ENCODE results near the gene ALDH8A1. TPM values are rescaled to one million over a fixed set of nuclear protein-coding genes. Genes with fewer than 3 reads are reported as not detected.

The ALDH8A1 gene, protein sequence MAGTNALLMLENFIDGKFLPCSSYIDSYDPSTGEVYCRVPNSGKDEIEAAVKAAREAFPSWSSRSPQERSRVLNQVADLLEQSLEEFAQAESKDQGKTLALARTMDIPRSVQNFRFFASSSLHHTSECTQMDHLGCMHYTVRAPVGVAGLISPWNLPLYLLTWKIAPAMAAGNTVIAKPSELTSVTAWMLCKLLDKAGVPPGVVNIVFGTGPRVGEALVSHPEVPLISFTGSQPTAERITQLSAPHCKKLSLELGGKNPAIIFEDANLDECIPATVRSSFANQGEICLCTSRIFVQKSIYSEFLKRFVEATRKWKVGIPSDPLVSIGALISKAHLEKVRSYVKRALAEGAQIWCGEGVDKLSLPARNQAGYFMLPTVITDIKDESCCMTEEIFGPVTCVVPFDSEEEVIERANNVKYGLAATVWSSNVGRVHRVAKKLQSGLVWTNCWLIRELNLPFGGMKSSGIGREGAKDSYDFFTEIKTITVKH
- total RNA-seq, result 3.3 TPM

DNA sequence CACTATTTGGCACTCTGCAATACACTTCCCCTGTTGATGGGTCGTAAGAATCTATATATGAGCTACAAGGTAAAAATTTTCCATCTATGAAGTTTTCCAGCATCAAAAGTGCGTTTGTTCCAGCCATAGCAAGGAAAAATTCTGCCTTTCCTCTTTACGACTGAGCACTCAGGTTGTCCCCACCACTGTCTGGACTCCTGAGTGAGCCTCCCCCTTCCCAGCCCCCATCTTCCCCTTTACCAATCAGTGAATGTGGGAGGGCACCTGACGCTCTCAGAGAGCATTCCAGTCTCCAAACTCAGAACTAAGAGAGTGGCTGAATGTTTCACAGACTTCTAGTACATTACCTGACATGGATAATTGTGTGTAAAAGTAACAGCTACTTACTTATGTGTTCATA, at the start of gene ALDH8A1:
ALDH8A1 (minus strand) TSS at position 175 of the 400 bp plus-strand sequence; CDS start at position 127, 48 bp downstream.
- intact Hi-C loops (cut with DNase I), result no loop called here
- ATAC-seq, result no peak

DNA sequence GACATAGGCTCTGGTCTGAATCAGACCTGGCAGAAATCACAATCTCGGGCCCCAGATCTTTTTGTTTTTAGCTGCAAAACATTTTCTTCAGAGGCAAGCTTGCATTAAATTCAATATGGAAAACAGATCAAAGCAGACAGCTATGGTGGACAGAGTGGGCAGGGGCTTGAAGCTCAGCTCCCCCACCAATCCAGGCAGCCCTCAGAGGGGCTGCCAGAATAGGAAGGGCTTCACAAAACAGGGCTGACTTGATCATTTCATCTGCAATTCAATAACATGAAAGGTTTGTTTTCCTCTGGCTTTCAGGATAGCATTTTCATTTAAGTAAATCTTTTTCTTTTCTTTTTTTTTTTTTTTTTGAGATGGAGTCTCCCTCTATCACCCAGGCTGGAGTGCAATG, 49.2 kb upstream of the ALDH8A1 start:
- no peak for DNase-seq (ENCODE audit: low spot score)
- intact Hi-C loops (cut with DNase I), result no loop called here
- no peak for ATAC-seq

More for the DNA sequence above, at the start of gene ALDH8A1:
- DNase-seq (ENCODE audit: low spot score), result no peak

DNA sequence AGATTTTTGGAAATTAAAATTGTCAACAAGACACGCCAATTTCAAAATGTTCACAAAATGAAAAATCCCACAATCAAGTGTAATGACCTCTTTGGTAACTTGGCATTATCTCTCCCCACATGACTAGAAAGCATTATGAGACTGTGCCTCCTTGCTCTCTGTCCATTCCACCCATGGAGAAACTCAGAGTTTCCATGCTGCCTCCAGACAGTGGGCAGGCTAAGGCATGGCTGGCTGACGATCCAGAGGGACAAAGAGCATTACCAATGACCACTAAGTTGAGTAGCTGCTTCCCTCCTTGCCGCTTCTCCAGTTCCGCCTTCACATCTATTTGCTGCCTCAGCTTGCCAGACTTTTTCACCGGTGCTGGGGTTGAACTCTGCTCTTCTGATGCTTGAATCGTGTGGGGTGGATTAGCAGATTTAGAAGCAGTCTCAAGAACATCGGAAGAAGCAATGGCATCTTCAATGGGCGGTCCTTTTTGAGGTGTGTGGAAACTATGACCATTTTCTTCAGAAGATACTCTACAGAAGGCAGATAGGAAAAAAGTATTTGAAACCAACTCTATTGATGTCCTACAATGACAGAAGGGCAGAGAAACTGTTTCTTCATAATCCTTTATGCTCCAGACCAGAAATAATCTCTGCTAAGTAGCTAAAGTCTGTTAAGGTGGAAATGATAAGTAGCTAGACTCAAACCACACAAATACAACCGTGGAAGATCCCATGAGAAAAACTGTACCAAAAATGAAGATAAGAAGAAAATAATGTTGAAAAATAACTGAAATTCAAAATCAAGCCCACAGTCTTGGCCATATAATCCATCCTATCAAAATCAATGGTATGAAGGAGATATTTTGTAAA, 47.5 kb upstream of the ALDH8A1 start:
- intact Hi-C loops (cut with DNase I), result no loop called here
- ATAC-seq, result no peak
- no peak for DNase-seq (ENCODE audit: low spot score)

DNA sequence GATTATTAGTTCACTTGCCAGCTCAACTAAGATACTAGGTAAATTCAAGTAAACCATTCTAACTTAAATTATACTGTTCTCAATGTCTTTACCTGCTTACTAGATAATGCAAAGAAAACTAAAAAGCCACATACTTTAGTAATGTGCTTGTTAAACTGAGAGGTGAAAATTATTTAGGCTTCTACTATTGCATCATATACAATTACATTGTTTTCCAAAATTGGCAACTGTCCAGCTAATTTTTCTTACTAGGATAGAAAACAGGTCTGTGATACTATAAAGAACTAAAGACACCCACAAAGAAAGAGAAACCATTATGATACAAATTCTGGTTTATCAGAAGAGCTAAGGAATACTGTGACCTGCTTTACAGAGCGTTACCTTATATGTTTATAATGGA, 45.6 kb upstream of the ALDH8A1 start:
- intact Hi-C loops (cut with DNase I), result no loop called here
- DNase-seq (ENCODE audit: low spot score), result no peak

DNA sequence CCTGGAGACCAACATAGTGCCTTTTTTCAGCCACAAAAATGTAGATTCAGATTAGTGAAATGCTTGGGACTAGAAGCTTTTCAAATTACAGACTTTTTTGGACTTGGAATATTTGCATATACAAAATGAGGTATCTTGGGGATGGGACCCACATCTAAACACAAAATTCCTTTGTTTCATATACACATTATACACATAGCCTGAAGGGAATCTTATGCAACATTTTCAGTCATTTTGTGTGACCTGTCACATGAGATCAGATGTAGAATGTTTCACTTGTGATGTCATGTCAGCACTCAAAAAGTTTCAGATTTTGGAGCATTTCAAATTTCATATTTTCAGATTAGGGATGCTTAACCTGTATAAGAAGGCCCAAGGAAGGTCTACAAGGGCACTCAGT, 44.5 kb upstream of the ALDH8A1 start:
- intact Hi-C loops (cut with DNase I), result no loop called here
- DNase-seq (ENCODE audit: low spot score) (no peak), ATAC-seq (no peak)

More for the DNA sequence above, 45.6 kb upstream of the ALDH8A1 start:
- no peak for ATAC-seq

DNA sequence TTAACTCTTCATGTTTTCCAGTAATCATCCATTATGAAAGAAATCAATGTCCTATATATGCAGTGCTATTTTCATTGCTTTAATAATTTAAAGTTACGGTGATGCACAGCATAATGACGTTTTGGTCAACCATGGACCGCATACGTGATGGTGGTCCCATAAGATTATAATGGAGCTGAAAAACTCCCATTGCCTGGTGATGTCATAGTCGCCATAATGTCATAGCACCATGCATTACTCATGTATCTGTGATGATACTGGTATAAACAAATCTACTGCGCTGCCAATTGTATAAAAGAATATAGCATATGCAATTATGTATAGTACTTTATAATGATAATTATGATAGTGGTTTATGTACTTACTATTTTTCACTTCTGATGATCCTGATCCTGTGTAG, 42.3 kb upstream of the ALDH8A1 start:
- DNase-seq (ENCODE audit: low spot score) (no peak), ATAC-seq (no peak)
- intact Hi-C loops (cut with DNase I), result no loop called here

DNA sequence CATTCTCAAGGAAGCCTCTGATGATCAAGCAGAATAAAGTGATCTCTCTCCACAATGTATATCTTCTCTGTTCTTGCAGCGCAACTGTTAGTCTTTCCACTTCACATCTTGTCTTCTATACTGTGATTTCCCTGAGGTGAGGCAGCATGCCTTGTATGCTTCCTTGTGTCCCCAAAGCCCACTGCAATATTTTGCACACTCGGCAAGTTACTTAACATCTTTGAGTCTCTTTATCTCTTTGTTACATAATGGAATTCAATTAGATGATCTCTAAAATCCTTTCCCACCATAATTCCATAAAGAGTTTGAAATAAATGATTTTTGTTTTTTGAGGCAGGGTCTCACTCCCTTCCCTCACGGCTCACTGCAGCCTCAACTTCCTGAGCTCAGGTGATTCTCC, 40.4 kb upstream of the ALDH8A1 start:
- intact Hi-C loops (cut with DNase I), result no loop called here
- ATAC-seq (no peak), DNase-seq (ENCODE audit: low spot score) (no peak)

DNA sequence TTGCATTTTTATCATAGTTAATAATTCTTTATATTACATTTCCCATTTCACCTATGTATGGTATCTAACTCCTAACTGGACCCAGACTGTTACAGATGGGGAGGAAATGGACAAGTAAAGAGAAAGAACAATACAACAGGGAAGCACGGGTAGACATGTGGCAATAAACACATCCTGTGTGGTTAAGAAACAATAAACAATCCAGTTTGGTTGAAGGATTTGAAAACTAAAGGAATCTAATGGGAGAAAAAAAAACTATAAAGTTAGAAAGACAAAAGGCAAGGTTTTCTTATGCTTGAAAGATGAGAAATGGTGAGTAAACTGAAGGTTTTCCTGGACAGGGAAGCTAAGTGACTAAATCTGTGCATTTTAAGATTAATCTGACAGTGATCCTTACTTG, 34.9 kb upstream of the ALDH8A1 start:
- ATAC-seq (no peak), DNase-seq (ENCODE audit: low spot score) (no peak)
- intact Hi-C loops (cut with DNase I), result no loop called here

DNA sequence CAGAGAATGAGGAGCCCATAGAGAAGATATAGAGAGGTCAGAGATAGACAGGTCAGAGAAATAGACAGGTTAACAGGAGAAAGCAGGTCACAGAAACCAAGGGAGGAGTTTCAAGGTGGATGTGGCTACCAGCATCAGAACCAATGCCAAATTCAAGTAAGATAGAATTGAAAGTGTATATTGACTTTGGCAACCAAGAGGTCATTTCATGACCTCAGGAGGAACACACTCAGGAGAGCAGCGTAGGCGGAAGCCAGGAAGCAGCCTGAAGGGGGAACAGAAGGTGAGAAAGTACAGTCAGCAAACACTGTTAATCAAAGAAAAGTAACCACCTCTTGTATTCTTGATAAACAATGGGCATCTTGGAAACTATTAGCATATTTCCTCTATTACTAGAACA, 33.9 kb upstream of the ALDH8A1 start:
- no peak for DNase-seq (ENCODE audit: low spot score)
- ATAC-seq, result no peak
- intact Hi-C loops (cut with DNase I), result no loop called here

DNA sequence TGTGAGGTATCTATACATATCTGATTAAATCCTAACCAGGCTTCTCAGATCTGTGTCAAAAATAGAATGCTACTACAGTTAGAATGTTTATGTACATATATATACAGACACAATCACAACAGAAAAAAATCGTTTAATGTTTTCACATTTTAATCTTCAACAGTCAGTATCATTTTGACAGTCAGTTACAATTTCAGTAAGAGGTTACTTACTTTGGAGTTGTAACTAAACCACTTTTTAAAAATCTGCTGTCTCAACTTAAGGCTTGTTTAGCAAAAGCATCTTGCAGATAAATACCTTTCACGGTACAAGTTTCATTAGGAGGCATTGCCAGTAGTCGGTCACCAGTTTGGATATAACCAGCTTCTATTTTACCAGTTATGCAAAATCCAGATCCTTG, 32.3 kb upstream of the ALDH8A1 start:
- DNase-seq (ENCODE audit: low spot score) (no peak), ATAC-seq (no peak)
- intact Hi-C loops (cut with DNase I), result no loop called here

DNA sequence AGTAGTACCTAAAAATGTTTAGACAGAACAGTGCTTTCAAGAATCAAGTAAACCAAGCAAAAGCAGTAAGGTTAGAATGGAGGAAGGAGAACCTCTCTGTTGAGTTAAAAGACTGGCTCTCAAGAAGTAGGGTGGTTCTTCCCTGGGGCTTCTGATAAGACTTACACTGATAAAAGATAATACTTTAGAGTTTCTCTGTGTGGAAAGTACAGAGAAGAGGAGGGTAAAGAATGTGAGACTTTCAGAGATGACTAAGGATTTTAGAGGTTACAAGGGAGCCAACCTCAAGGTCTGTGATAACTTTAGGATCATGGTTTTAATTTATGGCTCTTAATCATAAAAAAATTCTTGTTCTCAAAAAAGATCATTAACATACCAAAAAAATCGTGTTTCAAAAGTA, 30.9 kb upstream of the ALDH8A1 start:
- intact Hi-C loops (cut with DNase I), result no loop called here
- no peak for DNase-seq (ENCODE audit: low spot score)
- ATAC-seq, result no peak

DNA sequence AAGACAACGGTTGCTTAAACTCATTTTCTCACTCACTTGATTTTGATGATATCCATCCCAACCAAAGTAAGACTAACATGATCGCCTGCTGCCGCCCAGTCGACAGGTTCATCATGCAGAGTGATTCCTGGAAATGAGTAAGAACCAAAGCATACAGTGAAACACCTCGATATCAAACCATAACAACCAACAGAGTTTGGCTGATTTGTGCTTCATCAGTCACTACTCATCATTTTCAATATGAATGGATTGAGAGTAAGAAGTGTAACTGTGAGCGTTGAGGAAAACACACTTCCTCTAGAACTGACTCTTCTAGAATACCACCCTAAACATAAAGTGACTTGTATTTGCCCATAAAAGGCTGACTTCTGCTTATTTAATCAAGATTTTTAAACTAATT, 29.2 kb upstream of the ALDH8A1 start:
- ATAC-seq (no peak), DNase-seq (ENCODE audit: low spot score) (no peak)
- intact Hi-C loops (cut with DNase I), result no loop called here

DNA sequence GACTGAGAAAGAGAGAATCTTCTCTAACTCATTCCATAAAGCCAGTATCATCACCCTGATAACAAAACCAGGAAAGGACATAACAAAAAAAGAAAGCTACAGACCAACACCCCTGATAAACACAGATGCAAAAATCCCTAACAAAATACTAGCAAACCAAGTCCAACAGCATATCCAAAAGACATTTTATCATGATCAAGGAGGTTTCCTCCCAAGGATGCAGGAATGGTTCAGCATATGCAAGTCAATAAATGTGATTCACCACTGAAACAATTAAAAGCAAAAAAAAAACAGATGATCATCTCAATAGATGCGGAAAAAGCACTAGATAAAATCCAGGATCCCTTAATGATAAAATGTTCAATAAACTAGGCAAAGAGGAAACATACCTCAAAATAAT, 24.5 kb upstream of the ALDH8A1 start:
- ATAC-seq, result no peak
- intact Hi-C loops (cut with DNase I), result no loop called here
- DNase-seq (ENCODE audit: low spot score), result no peak

DNA sequence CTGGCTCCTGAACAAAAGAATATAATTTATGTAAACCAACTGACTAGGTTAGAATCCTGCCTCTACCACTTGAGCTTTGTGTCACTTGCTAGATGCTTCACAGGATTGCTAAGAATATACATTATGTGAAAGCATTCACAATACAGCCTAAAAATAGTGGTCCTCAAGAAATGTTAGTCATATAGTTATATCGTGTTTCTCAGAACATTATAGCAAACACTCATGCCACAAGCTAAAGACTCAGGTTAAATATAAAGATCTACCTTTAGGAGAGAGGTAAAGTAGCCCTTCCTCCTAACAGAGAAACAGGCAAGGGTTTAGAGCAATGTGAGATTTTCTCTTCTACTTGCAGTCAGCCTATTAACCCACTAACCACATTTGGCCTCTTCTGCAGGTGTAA, 17.8 kb upstream of the ALDH8A1 start:
- intact Hi-C loops (cut with DNase I), result no loop called here
- no peak for DNase-seq (ENCODE audit: low spot score)
- no peak for ATAC-seq

DNA sequence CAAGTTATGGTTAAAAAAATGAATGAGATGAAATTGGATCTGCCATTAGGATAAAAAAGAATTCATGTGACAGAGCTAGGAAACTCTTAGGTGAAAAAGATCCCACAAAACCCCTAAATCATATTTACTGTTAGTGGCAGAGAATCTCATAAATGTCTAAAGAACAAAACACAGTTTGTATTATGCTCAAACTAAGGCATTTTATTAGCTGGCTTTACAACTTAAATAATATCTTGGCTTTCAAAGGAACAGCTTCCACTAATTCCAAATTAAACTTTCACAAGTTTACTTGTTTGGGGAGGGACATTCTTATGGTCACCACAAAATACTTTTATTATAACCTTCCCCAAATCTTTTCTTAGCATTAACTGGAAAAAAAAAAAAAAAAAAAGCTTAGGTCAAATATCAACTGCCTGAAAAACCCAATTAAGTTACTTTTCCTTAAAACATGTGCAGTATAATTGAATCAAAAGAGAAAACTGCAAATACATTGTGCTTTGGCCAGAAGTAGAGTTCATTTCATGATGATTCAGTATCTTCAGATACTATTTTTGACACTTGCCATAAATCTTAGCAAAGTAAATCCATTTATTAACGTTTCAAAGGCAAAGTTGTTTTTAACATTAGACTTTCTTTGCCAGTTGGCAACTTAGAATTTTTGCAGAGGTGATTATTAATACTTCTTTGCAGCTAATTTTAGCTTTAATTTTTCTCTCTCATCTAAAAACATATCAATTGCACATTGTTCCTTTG, 14.7 kb upstream of the ALDH8A1 start:
- intact Hi-C loops (cut with DNase I), result no loop called here
- DNase-seq (ENCODE audit: low spot score) (no peak), ATAC-seq (no peak)

DNA sequence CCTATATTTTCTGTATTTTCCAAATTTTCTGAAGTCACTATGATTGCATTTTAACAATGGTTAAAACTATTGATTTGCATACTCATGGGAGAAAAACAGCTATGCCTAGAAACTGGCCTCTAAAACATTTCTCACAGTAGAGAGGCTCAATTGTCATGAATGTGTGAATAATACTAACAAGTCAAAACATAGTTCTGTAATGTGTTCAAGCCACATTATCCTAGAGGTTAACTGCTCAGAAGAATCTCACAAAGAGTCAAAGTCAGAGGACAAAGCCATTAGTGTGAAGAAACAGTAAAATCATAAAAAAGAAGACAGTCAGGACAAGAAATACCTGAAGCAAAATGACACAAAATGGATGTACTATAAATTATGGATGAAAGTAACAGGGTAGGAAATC, 12.5 kb upstream of the ALDH8A1 start:
- ATAC-seq, result no peak
- intact Hi-C loops (cut with DNase I), result no loop called here

DNA sequence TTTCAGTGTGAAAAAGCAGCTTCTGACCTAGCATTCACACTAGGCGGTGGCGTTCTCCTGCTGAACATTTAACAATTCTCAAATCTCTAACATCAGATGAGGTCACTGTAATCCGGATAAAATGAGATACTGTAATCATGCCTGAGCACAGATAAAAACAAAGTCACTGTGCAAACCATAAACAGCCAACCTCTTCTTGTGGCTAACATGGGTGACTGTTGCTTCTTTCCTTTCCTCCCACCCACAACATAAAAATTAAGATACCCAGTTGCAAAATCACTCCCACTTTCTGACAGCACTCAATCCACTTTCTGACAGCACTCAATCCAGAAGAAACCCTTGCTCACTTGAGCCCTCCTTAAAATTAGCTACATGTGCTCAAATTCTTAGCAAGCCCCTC, 11.5 kb upstream of the ALDH8A1 start:
- ATAC-seq (no peak), DNase-seq (ENCODE audit: low spot score) (no peak)
- intact Hi-C loops (cut with DNase I), result no loop called here

More for the DNA sequence above, 12.5 kb upstream of the ALDH8A1 start:
- DNase-seq (ENCODE audit: low spot score), result no peak

DNA sequence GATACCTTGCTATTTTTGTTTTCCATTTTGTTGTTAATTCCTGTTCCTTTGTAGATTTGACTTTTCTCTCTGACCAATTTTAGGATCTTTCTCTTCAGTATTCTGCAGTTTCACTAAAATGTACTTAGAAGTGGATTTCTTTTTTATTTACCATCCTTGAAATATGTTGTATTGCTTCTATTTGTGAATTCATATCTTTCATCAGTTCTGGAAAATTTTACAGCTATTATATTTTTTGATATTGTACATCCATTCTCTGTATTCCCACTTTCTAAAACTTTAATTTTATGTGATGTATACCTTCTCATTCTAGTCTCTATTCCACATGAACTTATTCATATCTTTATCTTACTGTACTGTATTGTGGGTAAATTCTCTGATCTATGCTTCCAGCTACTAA, 9.7 kb upstream of the ALDH8A1 start:
- intact Hi-C loops (cut with DNase I), result no loop called here
- ATAC-seq (no peak), DNase-seq (ENCODE audit: low spot score) (no peak)

DNA sequence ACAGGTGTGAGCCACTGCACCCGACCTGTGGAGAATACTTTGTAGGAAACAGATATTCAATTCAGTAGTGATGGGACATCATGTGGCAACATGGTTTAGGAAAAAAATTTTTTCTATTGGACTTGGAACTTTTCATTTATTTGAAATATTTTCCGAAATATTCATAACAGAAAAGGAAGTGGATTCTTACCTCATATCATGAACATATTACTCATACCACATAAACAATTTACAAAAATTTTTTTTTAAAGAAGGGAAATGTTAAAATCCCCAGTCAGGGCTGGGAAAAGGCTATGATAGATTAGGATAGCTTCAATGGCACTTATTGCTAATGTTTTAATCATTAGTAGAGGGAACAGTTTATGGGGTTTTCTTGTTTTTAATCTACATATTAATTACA, 6.8 kb upstream of the ALDH8A1 start:
- DNase-seq (ENCODE audit: low spot score) (no peak), ATAC-seq (no peak)
- intact Hi-C loops (cut with DNase I), result no loop called here

DNA sequence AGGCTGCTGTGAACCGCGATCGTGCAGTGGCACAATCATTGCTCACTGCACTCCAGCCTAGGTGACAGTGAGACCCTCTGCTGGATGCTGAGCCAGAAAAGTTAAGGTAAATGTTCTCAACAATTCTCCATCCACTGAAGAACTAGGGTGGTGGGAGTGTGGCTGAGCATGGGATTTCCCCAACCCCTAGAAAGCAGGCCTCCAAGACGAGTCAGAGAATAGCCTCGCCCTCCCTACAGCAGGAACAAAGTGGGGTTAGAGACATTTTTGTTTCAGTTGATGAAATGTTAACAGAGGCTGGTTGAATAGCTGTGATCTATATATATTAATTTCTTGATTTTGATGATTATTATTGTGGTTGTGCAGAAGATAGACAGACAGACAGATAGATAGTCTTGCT, 6.1 kb upstream of the ALDH8A1 start:
- intact Hi-C loops (cut with DNase I), result no loop called here
- no peak for ATAC-seq
- DNase-seq (ENCODE audit: low spot score), result no peak
